Naive thymus-derived CD4-positive, alpha-beta T cell (primary cell): ENCODE data around the gene FBXO28. TPM values are rescaled to one million over a fixed set of nuclear protein-coding genes. Genes with fewer than 3 reads are reported as not detected.
"Not testable (repeated sequence)": the region's sequence is repeated elsewhere in the genome, so short reads cannot be mapped to it uniquely, and the experiment has no call there.

Experiments used
- ATAC-seq: fragments of 150-1000 bp; cut with Tn5 transposase; 2 replicates; pipeline ENCODE4 v1.10.0; 2021; ENCODE audit warnings: mild to moderate bottlenecking, moderate library complexity
- CTCF ChIA-PET: fragments of 350-600 bp; sonication (Branson Sonifier 250); formaldehyde crosslinking; loops from one replicate; lab custom pipeline; 2021; ENCODE audit warnings: antibody characterized with exemption; lab: Charles Lee
- POLR2A ChIA-PET: fragments of 350-600 bp; sonication (Branson Sonifier 250); formaldehyde crosslinking; loops from one replicate; lab custom pipeline; 2021; ENCODE audit warnings: antibody characterized with exemption, inconsistent platforms; lab: Charles Lee
- DNase-seq, 9 donors: peaks; one replicate each; pipeline versions ENCODE4 v3.0.0 to v3.0.0-alpha.2; 2020 to 2022; ENCODE audit warnings: mixed read lengths in 1 of 9
- H3K27ac ChIP-seq: one replicate; pipeline ENCODE4 v1.7.0; 2013; ENCODE audit warnings: mild to moderate bottlenecking, low read depth, low read length, moderate library complexity
- H3K27me3 ChIP-seq, 2 donors: one replicate each; pipeline ENCODE4 v1.7.0; 2013; ENCODE audit warnings: low read length in 2 of 2, mild to moderate bottlenecking in 2 of 2, moderate library complexity in 2 of 2; ENCODE audit not compliant: control insufficient read depth in 2 of 2, insufficient read depth in 2 of 2
- H3K36me3 ChIP-seq, 3 experiments: 1 replicate in 2 of 3; 2 replicates in 1 of 3; pipeline ENCODE4 v1.7.0; 2013; ENCODE audit warnings: low read length in 3 of 3, mild to moderate bottlenecking in 3 of 3, moderate library complexity in 1 of 3; ENCODE audit not compliant: insufficient read depth in 3 of 3, control insufficient read depth in 2 of 3
- H3K4me1 ChIP-seq, 2 donors: one replicate each; pipeline ENCODE4 v1.7.0; 2013; ENCODE audit warnings: low read length in 2 of 2, mild to moderate bottlenecking in 2 of 2, moderate library complexity in 1 of 2; ENCODE audit not compliant: control insufficient read depth in 2 of 2, insufficient read depth in 2 of 2
- H3K4me3 ChIP-seq: 2 replicates; pipeline ENCODE4 v1.7.0; 2013; ENCODE audit warnings: mild to moderate bottlenecking, low read length
- H3K9me3 ChIP-seq, 3 experiments: 1 replicate in 2 of 3; 2 replicates in 1 of 3; pipeline ENCODE4 v1.7.0; 2013; ENCODE audit warnings: low read length in 3 of 3; ENCODE audit not compliant: control insufficient read depth in 2 of 3
- H3K27ac Mint-ChIP-seq, 9 donors: one replicate each; pipeline ENCODE4 v1.8.0; 2020 to 2022; ENCODE audit warnings: mixed read lengths in 9 of 9, mild to moderate bottlenecking in 8 of 9, moderate library complexity in 5 of 9, inconsistent platforms in 2 of 9
- H3K27me3 Mint-ChIP-seq, 5 donors: one replicate each; pipeline ENCODE4 v1.8.0; 2021 to 2022; ENCODE audit warnings: mixed read lengths in 5 of 5, mild to moderate bottlenecking in 1 of 5
- H3K36me3 Mint-ChIP-seq, 5 donors: one replicate each; pipeline ENCODE4 v1.8.0; 2020 to 2022; ENCODE audit warnings: mixed read lengths in 5 of 5, mild to moderate bottlenecking in 3 of 5, inconsistent platforms in 1 of 5
- H3K4me1 Mint-ChIP-seq, 7 donors: one replicate each; pipeline ENCODE4 v1.8.0; 2020 to 2022; ENCODE audit warnings: mixed read lengths in 7 of 7, mild to moderate bottlenecking in 3 of 7, inconsistent platforms in 1 of 7
- H3K4me3 Mint-ChIP-seq, 10 donors: one replicate each; pipeline ENCODE4 v1.8.0; 2020 to 2022; ENCODE audit warnings: mild to moderate bottlenecking in 10 of 10, mixed read lengths in 10 of 10, moderate library complexity in 6 of 10, inconsistent platforms in 2 of 10
- H3K9me3 Mint-ChIP-seq, 11 donors: one replicate each; pipeline ENCODE4 v1.8.0; 2020 to 2022; ENCODE audit warnings: mixed read lengths in 11 of 11, mild to moderate bottlenecking in 4 of 11, inconsistent platforms in 1 of 11, moderate library complexity in 1 of 11
- intact Hi-C, 2 donors: fragments of 100-400 bp; cut with micrococcal nuclease; formaldehyde crosslinking; loops; one replicate each; pipeline ENCODE4 v1.15.1; 2023
- polyA plus RNA-seq, 2 donors: library from polyadenylated mRNA; unstranded; fragments of 300-500 nt; fragmentation: Illumina TruSeq; gene quantifications; one replicate each; pipeline ENCODE4 v1.2.3, GENCODE V29; 2021
- total RNA-seq, 6 experiments: library from RNA in 5 of 6; stranded (reverse) in 5 of 6; gene quantifications; 1 replicate in 5 of 6; 2 replicates in 1 of 6; pipeline ENCODE4 v1.2.3 and lab custom pipeline; 2021 to 2026

The FBXO28 gene
- total and polyA plus RNA-seq, 7 experiments from 2014 or later = 15.1 to 37.8 (median 26.2) TPM

- peaks cover 5 to 27% (median 17%) of the 10 kb centered on the region in 5 donors for H3K27me3 Mint-ChIP-seq
- CTCF ChIA-PET = no interaction called here
- Histone ChIP-seq H3K27ac (no peak overlapping the region), H3K36me3 (no peaks in the 10 kb centered on the region), H3K9me3 (no peaks in the 10 kb centered on the region), H3K27me3 (no peaks in the 10 kb centered on the region), H3K4me3 (no peak overlapping the region), H3K4me1 (no peaks in the 10 kb centered on the region)
- ATAC-seq = no peak
- peaks cover 0 to 19% (median 4%) of the 10 kb centered on the region in 11 donors for H3K9me3 Mint-ChIP-seq
- POLR2A ChIA-PET = no interaction called here
- H3K4me1 Mint-ChIP-seq = peaks cover 0 to 12% (median 10%) of the 10 kb centered on the region in 7 donors
- no peak overlapping the region for H3K4me3 Mint-ChIP-seq
- intact Hi-C loops = no loop called here
- peaks cover 0 to 8% (median 0%) of the 10 kb centered on the region in 5 donors for H3K36me3 Mint-ChIP-seq
- no peak for DNase-seq
- no peak overlapping the region for H3K27ac Mint-ChIP-seq
Measured at GRCh38 chr1:224068458-224069072, 45.3 kb upstream of the FBXO28 start.

- Mint-ChIP-seq H3K36me3 (peaks cover 0 to 8% (median 0%) of the 10 kb centered on the region in 5 donors), H3K27me3 (peaks cover 5 to 32% (median 17%) of the 10 kb centered on the region in 5 donors)
Measured at GRCh38 chr1:224069138-224069537, 44.8 kb upstream of the FBXO28 start.

GRCh38 chr1:224070521-224070920 is 43.4 kb upstream of the FBXO28 start:
- Mint-ChIP-seq H3K36me3 (peaks cover 0 to 8% (median 0%) of the 10 kb centered on the region in 5 donors), H3K4me3 (no peak overlapping the region), H3K9me3 (peaks cover 0 to 19% (median 4%) of the 10 kb centered on the region in 11 donors), H3K27me3 (peaks cover 5 to 43% (median 26%) of the 10 kb centered on the region in 5 donors), H3K4me1 (peaks cover 0 to 3% (median 1%) of the 10 kb centered on the region in 7 donors), H3K27ac (no peak overlapping the region)
- no peak for ATAC-seq
- ChIA-PET CTCF (no interaction called here), POLR2A (interaction anchor here (0.5 kb wide), 1 partner anchor 22 kb away, joined by 3 read pairs; no protein-coding TSS in a partner anchor)
- Histone ChIP-seq H3K4me1 (no peaks in the 10 kb centered on the region), H3K9me3 (no peaks in the 10 kb centered on the region), H3K4me3 (no peak overlapping the region), H3K27me3 (no peaks in the 10 kb centered on the region), H3K27ac (no peak overlapping the region), H3K36me3 (no peaks in the 10 kb centered on the region)
- no peak for DNase-seq
- intact Hi-C loops = no loop called here

More at GRCh38 chr1:224069138-224069537, 44.8 kb upstream of the FBXO28 start:
- POLR2A ChIA-PET = no interaction called here
- no peaks in the 10 kb centered on the region for H3K36me3 ChIP-seq
- intact Hi-C loops = no loop called here
- no peaks in the 10 kb centered on the region for H3K4me1 ChIP-seq
- H3K4me1 Mint-ChIP-seq = peaks cover 0 to 12% (median 10%) of the 10 kb centered on the region in 7 donors
- no peak overlapping the region for H3K4me3 ChIP-seq
- DNase-seq = no peak
- H3K27ac Mint-ChIP-seq = no peak overlapping the region
- H3K9me3 ChIP-seq = no peaks in the 10 kb centered on the region
- ATAC-seq = no peak
- CTCF ChIA-PET = no interaction called here
- peaks cover 0 to 19% (median 4%) of the 10 kb centered on the region in 11 donors for H3K9me3 Mint-ChIP-seq
- H3K4me3 Mint-ChIP-seq = no peak overlapping the region
- no peak overlapping the region for H3K27ac ChIP-seq
- no peaks in the 10 kb centered on the region for H3K27me3 ChIP-seq

- intact Hi-C loops = no loop called here
- H3K4me3 ChIP-seq = no peak overlapping the region
- no peak for DNase-seq
- Mint-ChIP-seq H3K36me3 (peaks cover 0 to 8% (median 0%) of the 10 kb centered on the region in 5 donors), H3K27ac (no peak overlapping the region), H3K4me1 (no peaks in the 10 kb centered on the region), H3K9me3 (peaks cover 0 to 19% (median 4%) of the 10 kb centered on the region in 11 donors), H3K27me3 (peaks cover 0 to 36% (median 21%) of the 10 kb centered on the region in 5 donors), H3K4me3 (no peak overlapping the region)
- no peaks in the 10 kb centered on the region for H3K4me1 ChIP-seq
- H3K36me3 ChIP-seq = no peaks in the 10 kb centered on the region
- ChIA-PET POLR2A (no interaction called here), CTCF (interaction anchor here (0.7 to 0.8 kb wide), 2 partner anchors 184 to 808 kb away, joined by 3 read pairs; no protein-coding TSS in a partner anchor)
- H3K27ac ChIP-seq = no peak overlapping the region
- no peaks in the 10 kb centered on the region for H3K9me3 ChIP-seq
- no peak for ATAC-seq
- H3K27me3 ChIP-seq = no peaks in the 10 kb centered on the region
Measured at GRCh38 chr1:224076407-224076806, 37.5 kb upstream of the FBXO28 start.

- H3K27ac Mint-ChIP-seq, DNase-seq, H3K4me1 Mint-ChIP-seq, H3K36me3 ChIP-seq, H3K27ac ChIP-seq, H3K9me3 Mint-ChIP-seq, intact Hi-C loops, POLR2A ChIA-PET, H3K27me3 ChIP-seq, H3K4me3 ChIP-seq, H3K4me1 ChIP-seq, CTCF ChIA-PET, H3K4me3 Mint-ChIP-seq, H3K9me3 ChIP-seq, ATAC-seq, H3K36me3 Mint-ChIP-seq: not testable (repeated sequence)
- H3K27me3 Mint-ChIP-seq = peaks cover 0 to 30% (median 13%) of the 10 kb centered on the region in 5 donors
Measured at GRCh38 chr1:224079644-224080043, 34.3 kb upstream of the FBXO28 start.

GRCh38 chr1:224080115-224080774 is 33.7 kb upstream of the FBXO28 start:
- H3K27me3 ChIP-seq = no peaks in the 10 kb centered on the region
- no peaks in the 10 kb centered on the region for H3K9me3 ChIP-seq
- Mint-ChIP-seq H3K27me3 (peaks cover 0 to 29% (median 7%) of the 10 kb centered on the region in 5 donors), H3K36me3 (no peaks in the 10 kb centered on the region), H3K9me3 (no peaks in the 10 kb centered on the region), H3K4me1 (no peaks in the 10 kb centered on the region), H3K4me3 (no peak overlapping the region), H3K27ac (no peak overlapping the region)
- no peak for DNase-seq
- ATAC-seq = no peak
- no peaks in the 10 kb centered on the region for H3K36me3 ChIP-seq
- H3K4me1 ChIP-seq = no peaks in the 10 kb centered on the region
- ChIA-PET POLR2A (no interaction called here), CTCF (no interaction called here)
- no peak overlapping the region for H3K27ac ChIP-seq
- H3K4me3 ChIP-seq = no peak overlapping the region
- intact Hi-C loops = no loop called here
